IPS DF 6.9 (cell line): ENCODE data around the gene HOXB5.

Experiments
- DNase-seq: peaks from one replicate; pipeline ENCODE4 v3.0.0-alpha.2; 2013; ENCODE audit warnings: low read depth, low spot score
- H3K27ac ChIP-seq: one replicate; pipeline ENCODE4 v1.5.1; 2013; ENCODE audit warnings: low read length, control low read depth
- H3K27me3 ChIP-seq: 2 replicates; pipeline ENCODE4 v1.6.1; 2013; ENCODE audit warnings: mild to moderate bottlenecking, low read length; ENCODE audit not compliant: control insufficient read depth, insufficient read depth
- H3K36me3 ChIP-seq: 2 replicates; pipeline ENCODE4 v1.6.1; 2013; ENCODE audit warnings: low read length; ENCODE audit not compliant: control insufficient read depth, insufficient read depth
- H3K4me1 ChIP-seq: 2 replicates; pipeline ENCODE4 v1.6.1; 2013; ENCODE audit warnings: low read length; ENCODE audit not compliant: control insufficient read depth, insufficient read depth
- H3K4me3 ChIP-seq: 2 replicates; pipeline ENCODE4 v1.5.1; 2013; ENCODE audit warnings: mild to moderate bottlenecking, low read length
- H3K9me3 ChIP-seq: 2 replicates; pipeline ENCODE4 v1.6.1; 2013; ENCODE audit warnings: low read length, inconsistent platforms; ENCODE audit not compliant: control insufficient read depth, insufficient read depth
- WGBS: extraction: QIAGEN DNeasy Blood & Tissue Kit; methylation state at CpG from one replicate; pipeline ENCODE4 v1.1.7; 2013; ENCODE audit warnings: mixed read lengths, missing lambda C conversion rate; ENCODE audit not compliant: insufficient read length, insufficient coverage; 5-methylcytosine and 5-hydroxymethylcytosine counted together

The HOXB5 gene

GRCh38 chr17:48563867-48564187 lies 29.8 kb downstream of the HOXB5 start:
- Histone ChIP-seq H3K27me3 (peaks cover 96% of the 10 kb centered on the region), H3K4me1 (peaks cover 3% of the 10 kb centered on the region; the same call in 1 of the 2 replicates), H3K27ac (no peak overlapping the region), H3K36me3 (no peaks in the 10 kb centered on the region), H3K4me3 (no peak overlapping the region), H3K9me3 (no peaks in the 10 kb centered on the region; the same call in 1 of the 2 replicates)
- WGBS: no CpG with 5 or more reads among the region's 10 CpGs
- DNase-seq: no peak

DNA sequence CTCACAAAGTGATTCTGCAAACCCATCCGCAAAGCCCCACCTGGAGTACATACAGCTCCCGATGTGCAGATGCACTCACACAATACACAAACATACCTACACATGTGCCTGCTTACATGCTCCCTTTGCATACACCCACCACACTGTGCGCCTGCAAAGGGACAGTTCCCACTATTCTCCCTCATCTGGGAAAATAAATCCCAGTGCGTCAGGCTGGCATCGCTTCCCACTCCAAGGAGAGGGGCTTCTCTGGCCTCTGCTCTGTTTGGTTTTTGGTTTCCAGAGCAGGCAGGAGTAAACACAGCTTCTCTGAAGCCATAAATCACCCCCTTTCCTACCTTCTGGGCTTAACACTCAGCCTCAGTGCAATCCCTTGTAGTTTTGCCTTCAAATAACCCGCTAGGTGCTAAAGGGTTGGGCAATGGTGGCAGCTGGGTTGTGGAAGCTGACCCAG lies 30.2 kb downstream of the HOXB5 start:
- Histone ChIP-seq H3K27ac (no peak overlapping the region), H3K4me1 (peaks cover 3% of the 10 kb centered on the region; the same call in 1 of the 2 replicates), H3K27me3 (peaks cover 96% of the 10 kb centered on the region), H3K9me3 (no peaks in the 10 kb centered on the region; the same call in 1 of the 2 replicates), H3K4me3 (no peak overlapping the region), H3K36me3 (no peaks in the 10 kb centered on the region)
- no peak for DNase-seq
- no CpG with 5 or more reads among the region's 6 CpGs for WGBS

GRCh38 chr17:48562934-48563333 lies 30.6 kb downstream of the HOXB5 start:
- peaks cover 97% of the 10 kb centered on the region for H3K27me3 ChIP-seq
- no peaks in the 10 kb centered on the region; the same call in 1 of the 2 replicates for H3K9me3 ChIP-seq
- no peak overlapping the region for H3K27ac ChIP-seq
- no peak for DNase-seq
- WGBS: no CpG with 5 or more reads among the region's 5 CpGs
- peaks cover 3% of the 10 kb centered on the region; the same call in 1 of the 2 replicates for H3K4me1 ChIP-seq
- H3K36me3 ChIP-seq: no peaks in the 10 kb centered on the region
- H3K4me3 ChIP-seq: no peak overlapping the region

GRCh38 chr17:48561884-48562810 lies 31.4 kb downstream of the HOXB5 start:
- WGBS: no CpG with 5 or more reads among the region's 15 CpGs
- Histone ChIP-seq H3K4me3 (no peak overlapping the region), H3K4me1 (no peaks in the 10 kb centered on the region; the same call in 1 of the 2 replicates), H3K36me3 (no peaks in the 10 kb centered on the region), H3K27ac (no peak overlapping the region), H3K9me3 (no peaks in the 10 kb centered on the region; the same call in 1 of the 2 replicates), H3K27me3 (peaks cover 97% of the 10 kb centered on the region)
- no peak for DNase-seq

DNA sequence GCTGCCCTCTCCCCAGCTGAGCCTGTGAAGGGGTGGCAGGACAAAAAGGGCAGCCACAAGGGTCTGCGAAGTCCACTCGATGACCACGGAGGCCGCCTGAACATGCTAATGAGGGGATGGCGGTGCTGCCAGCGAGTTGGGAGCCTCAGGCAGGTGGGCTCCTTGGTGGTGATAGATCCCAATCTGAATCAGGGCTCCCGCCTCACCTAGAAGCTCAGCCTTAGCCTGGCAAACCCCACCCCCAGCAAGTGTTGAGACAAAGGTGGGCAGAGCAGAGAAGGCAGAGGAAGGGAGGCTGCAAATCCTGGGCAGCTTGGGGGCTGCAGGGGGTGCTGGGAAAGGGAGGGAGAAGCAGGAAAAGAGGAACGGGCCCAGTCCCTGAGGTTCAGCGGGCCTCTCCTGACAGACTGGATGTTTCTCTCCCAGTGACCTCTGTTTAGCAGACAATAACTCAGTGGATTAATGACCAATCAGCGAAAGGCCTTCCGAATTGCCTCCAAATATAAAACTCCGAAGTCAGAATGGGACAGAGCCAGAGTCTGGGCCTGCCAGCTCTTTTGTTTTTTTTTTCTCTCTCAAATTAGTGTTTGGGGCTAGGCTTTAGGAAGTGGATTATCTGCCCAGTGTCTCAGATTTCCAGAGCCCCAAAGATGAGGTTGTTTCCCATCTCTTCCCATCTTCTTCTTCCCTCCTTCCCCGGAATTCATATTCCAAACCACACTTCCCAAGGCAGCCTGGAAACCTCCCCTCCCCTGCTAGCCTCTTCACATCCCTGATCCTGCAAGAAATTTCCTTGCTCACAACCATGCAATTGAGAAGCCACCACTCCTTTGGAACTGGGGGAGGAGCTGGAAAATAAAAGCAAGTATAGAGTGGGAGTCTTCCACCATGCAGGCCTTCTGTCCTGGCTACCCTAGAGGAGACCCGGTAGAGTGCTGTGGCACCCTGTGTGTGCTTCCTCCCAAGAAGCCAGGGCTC lies 33.5 kb downstream of the HOXB5 start:
- Histone ChIP-seq H3K36me3 (no peaks in the 10 kb centered on the region), H3K27ac (no peak overlapping the region), H3K4me3 (no peak overlapping the region), H3K27me3 (peaks cover 95% of the 10 kb centered on the region), H3K4me1 (no peaks in the 10 kb centered on the region; the same call in 1 of the 2 replicates), H3K9me3 (no peaks in the 10 kb centered on the region)
- DNase-seq: no peak
- no CpG with 5 or more reads among the region's 14 CpGs for WGBS

- Histone ChIP-seq H3K4me1 (peaks cover 1% of the 10 kb centered on the region; the same call in 1 of the 2 replicates), H3K9me3 (no peaks in the 10 kb centered on the region), H3K36me3 (no peaks in the 10 kb centered on the region), H3K27me3 (peaks cover 95% of the 10 kb centered on the region), H3K4me3 (no peak overlapping the region), H3K27ac (no peak overlapping the region)
- no peak for DNase-seq
- no CpG with 5 or more reads among the region's 16 CpGs for WGBS
These were observed 34.3 kb downstream of the HOXB5 start for GRCh38 chr17:48559122-48559839.

GRCh38 chr17:48558831-48559121 lies 34.8 kb downstream of the HOXB5 start:
- Histone ChIP-seq H3K27ac (no peak overlapping the region), H3K36me3 (no peaks in the 10 kb centered on the region), H3K4me1 (peaks cover 1% of the 10 kb centered on the region; the same call in 1 of the 2 replicates), H3K27me3 (peaks cover 98% of the 10 kb centered on the region), H3K9me3 (no peaks in the 10 kb centered on the region), H3K4me3 (no peak overlapping the region)
- no CpG with 5 or more reads among the region's 2 CpGs for WGBS
- DNase-seq: no peak

- Histone ChIP-seq H3K9me3 (no peaks in the 10 kb centered on the region), H3K4me1 (peaks cover 1% of the 10 kb centered on the region; the same call in 1 of the 2 replicates)
- no peak for DNase-seq
These were observed 35.3 kb downstream of the HOXB5 start for GRCh38 chr17:48558057-48558830.

GRCh38 chr17:48556576-48557401 lies 36.8 kb downstream of the HOXB5 start:
- H3K27me3 ChIP-seq: peaks cover 96% of the 10 kb centered on the region
- WGBS: no CpG with 5 or more reads among the region's 7 CpGs
- H3K36me3 ChIP-seq: no peaks in the 10 kb centered on the region
- no peak overlapping the region for H3K27ac ChIP-seq
- H3K4me3 ChIP-seq: no peak overlapping the region
- H3K9me3 ChIP-seq: no peaks in the 10 kb centered on the region
- peaks cover 3% of the 10 kb centered on the region; the same call in 1 of the 2 replicates for H3K4me1 ChIP-seq
- DNase-seq: no peak

More at GRCh38 chr17:48558057-48558830, 35.3 kb downstream of the HOXB5 start:
- H3K4me3 ChIP-seq: no peak overlapping the region
- no peak overlapping the region for H3K27ac ChIP-seq
- WGBS: no CpG with 5 or more reads among the region's 13 CpGs
- no peaks in the 10 kb centered on the region for H3K36me3 ChIP-seq
- peaks cover 97% of the 10 kb centered on the region for H3K27me3 ChIP-seq
